Measurements from ENCODE around the gene CEP120.

DNA sequence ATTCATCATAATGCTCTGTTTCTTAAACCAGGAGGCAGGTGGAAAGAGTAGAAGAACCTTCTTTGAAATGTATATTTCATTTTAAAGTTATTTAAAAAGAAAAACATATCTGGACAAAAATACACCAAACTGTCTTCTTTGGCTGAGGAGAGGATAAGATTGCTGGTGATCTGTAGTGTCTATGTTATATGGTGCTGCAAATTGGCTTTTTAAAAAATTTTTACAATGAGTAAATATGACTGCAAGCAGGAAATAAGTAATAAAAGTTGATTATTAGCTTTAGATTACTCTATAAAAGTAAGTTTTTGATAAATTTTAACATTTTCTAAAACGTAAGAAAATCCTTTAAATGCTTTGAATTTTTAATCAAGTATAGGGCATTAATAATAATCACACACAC, 64.9 kb downstream of the CEP120 start:
- TF ChIP-seq RAD21 (conservative IDR thresholded peaks at IDR 0.05 in 1 of 2, IDR thresholded peaks at IDR 0.05 in 1 of 2) (no peak), ZSCAN20 (CRISPR knock-in tag; IDR thresholded peaks at IDR 0.05) (no peak), KDM1A (IDR thresholded peaks at IDR 0.05; ENCODE audit: low read depth) (no peak), FOSL2 (IDR thresholded peaks at IDR 0.05) (no peak), FOSL2 (CRISPR knock-in tag; IDR thresholded peaks at IDR 0.05) (no peak), POLR2A (IDR thresholded peaks at IDR 0.05; ENCODE audit: low read length) (no peak), JUN (IDR thresholded peaks at IDR 0.05) (no peak), RFX5 (IDR thresholded peaks at IDR 0.05) (no peak), MAZ (IDR thresholded peaks at IDR 0.05; ENCODE audit: borderline replicate concordance, low read depth, low read length) (no peak), CEBPB (IDR thresholded peaks at IDR 0.05) (no peak), TFCP2L1 (CRISPR knock-in tag; IDR thresholded peaks at IDR 0.05) (no peak)
- TF ChIP-seq, protein P1, sequence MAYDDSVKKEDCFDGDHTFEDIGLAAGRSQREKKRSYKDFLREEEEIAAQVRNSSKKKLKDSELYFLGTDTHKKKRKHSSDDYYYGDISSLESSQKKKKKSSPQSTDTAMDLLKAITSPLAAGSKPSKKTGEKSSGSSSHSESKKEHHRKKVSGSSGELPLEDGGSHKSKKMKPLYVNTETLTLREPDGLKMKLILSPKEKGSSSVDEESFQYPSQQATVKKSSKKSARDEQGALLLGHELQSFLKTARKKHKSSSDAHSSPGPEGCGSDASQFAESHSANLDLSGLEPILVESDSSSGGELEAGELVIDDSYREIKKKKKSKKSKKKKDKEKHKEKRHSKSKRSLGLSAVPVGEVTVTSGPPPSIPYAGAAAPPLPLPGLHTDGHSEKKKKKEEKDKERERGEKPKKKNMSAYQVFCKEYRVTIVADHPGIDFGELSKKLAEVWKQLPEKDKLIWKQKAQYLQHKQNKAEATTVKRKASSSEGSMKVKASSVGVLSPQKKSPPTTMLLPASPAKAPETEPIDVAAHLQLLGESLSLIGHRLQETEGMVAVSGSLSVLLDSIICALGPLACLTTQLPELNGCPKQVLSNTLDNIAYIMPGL (CRISPR knock-in tag; IDR thresholded peaks at IDR 0.05; ENCODE audit: borderline replicate concordance), result no peak
- TF ChIP-seq, protein P2, sequence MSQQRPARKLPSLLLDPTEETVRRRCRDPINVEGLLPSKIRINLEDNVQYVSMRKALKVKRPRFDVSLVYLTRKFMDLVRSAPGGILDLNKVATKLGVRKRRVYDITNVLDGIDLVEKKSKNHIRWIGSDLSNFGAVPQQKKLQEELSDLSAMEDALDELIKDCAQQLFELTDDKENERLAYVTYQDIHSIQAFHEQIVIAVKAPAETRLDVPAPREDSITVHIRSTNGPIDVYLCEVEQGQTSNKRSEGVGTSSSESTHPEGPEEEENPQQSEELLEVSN (IDR thresholded peaks at IDR 0.05; ENCODE audit: borderline replicate concordance, low read depth), result no peak
- TF ChIP-seq, protein P3, sequence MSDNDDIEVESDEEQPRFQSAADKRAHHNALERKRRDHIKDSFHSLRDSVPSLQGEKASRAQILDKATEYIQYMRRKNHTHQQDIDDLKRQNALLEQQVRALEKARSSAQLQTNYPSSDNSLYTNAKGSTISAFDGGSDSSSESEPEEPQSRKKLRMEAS (IDR thresholded peaks at IDR 0.05), result no peak
